NCI-H2081 (cell line): ENCODE data around the gene ECE1.
"Not testable (repeated sequence)": the region's sequence is repeated elsewhere in the genome, so short reads cannot be mapped to it uniquely, and the experiment has no call there.

Experiments used
- DNase-seq, 2 experiments: peaks; one replicate each; lab custom pipeline; 2025; lab: John Stamatoyannopoulos, UW

ECE1 gene

GRCh38 chr1:21219674-21220073 is 70.6 kb downstream of the ECE1 start:
- DNase-seq: no peak

DNA sequence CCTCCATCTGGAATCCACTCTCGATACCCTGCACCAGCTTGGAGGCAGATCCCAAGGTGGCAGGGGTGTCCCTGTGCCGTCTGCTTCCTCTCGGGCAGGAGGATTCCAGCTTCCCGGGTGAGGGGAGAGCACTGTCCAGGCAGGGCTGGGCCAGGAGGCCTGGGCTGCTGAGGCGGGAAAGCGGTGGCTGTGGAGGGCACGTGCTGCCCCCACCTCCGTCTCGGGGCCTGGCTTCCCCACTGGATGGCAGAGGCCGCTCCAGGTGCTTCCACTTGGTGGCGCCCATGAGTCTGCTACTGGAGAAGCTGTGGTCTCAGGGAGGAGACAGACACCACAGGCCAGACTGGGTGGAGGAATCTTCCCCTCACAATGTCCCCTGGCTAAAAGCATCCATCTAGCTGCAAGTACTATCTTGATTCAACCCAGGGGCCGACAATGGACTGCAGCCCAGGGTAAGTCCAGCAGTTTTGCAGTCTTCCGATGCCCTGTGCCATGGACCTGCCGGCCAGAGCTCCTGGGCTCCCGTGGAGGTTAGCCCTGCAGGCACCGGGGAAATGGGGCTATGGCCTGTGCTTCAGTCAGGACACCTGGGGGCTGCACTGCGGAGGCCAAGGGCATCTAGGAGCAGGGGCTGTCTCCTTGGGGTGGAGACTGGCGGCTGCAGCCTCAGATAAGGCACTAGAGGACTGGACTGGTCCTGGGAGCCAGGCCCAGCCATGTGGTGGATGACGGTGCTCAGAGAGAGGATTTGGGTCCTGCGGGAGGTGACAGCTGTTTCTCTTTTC is 72.3 kb downstream of the ECE1 start:
- peak in 1 of 2 experiments; percentile 16 for DNase-seq

DNA sequence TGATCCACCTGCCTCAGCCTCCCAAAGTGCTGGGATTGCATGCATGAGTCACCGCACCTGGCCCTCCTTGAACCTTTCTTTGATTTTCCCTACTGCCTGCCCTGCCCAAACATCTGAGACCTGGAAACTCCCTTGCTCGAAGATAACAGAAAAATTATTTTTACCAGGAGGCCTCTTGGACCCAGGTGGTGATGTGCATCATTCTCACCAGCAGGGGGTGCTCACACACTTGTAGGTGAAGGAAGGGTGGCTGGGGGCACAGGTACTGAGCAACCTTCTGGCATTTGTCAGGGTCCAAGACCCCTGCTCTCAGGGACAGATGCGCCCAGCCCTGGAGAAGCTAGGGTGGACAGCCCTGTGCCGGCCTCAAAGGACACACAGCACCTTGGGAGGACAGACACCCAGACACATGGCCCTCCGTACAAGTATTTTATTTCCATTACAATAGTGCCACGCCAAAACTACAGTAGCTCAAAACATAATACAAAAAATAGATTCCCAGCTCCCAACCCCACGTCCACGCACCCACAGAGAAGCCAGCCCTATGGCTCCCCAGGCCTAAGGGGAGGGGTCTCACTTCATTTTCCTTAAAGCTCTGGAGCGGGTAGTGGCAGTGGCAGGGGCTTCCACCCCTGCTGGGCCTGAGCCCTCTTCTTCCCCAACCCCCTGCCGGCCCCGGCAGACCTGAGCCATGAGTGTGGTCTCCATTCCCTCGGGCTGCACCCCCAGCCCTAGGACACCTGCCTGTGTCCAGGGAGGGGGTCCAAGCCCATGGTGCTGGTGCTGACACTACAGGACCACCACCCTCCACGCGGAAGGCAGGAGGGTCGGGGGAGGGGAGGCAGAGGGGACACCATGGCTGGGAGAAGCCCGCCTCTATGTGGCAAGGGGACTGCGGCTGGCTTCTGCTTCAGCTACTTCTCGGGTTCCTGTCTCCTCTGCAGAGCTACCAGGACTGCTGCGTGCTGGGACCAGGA is 73.1 kb downstream of the ECE1 start:
- DNase-seq: peak; percentile 15 to 62

DNA sequence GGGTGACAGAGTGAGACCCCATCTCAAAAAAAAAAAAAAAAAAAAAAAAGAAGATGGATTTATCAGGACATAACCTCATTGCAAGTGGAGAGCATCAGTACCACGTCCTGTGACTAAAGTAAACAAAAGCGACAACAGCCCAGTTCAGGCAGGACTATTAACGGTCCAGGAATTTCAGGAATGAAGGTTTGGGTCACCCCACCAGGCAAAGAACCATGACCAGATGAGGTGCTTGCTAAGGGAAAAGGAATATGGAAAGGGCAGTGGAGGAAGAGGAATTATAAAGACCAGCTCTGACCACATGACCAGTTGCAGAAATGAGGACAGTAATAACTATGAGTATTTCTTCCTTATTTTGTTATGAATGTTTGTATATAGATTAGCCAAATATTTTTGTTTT is 78.1 kb downstream of the ECE1 start:
- no peak for DNase-seq

- DNase-seq: not testable (repeated sequence)
Measured at GRCh38 chr1:21208137-21208700, 82.0 kb downstream of the ECE1 start.

- no peak for DNase-seq
Measured at GRCh38 chr1:21206117-21206516, 84.1 kb downstream of the ECE1 start.

- no peak for DNase-seq
Measured at GRCh38 chr1:21205416-21205815, 84.8 kb downstream of the ECE1 start.

- no peak for DNase-seq
Measured at GRCh38 chr1:21201650-21202049, 88.6 kb downstream of the ECE1 start.

GRCh38 chr1:21201238-21201637 is 89.0 kb downstream of the ECE1 start:
- DNase-seq: not testable (repeated sequence)

DNA sequence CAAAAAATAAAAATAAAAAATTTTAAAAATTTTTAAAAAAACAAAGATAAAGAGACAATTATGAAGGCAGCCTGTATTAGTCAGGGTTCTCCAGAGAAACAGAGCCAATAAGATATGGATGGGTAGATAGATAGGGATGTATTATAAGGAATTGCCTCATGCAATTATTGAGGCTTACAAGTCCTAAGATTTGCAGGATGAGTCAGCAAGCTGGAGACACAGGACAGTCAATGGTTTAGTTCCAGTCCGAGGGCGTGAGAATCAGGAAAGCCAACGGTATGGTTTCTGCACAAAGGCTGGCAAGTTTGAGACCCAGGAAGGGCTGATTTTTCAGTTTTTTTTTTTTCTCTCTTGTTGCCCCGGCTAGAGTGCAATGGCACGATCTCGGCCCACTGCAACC is 89.5 kb downstream of the ECE1 start:
- DNase-seq: no peak

- DNase-seq: no peak
Measured at GRCh38 chr1:21198929-21199328, 91.3 kb downstream of the ECE1 start.

DNA sequence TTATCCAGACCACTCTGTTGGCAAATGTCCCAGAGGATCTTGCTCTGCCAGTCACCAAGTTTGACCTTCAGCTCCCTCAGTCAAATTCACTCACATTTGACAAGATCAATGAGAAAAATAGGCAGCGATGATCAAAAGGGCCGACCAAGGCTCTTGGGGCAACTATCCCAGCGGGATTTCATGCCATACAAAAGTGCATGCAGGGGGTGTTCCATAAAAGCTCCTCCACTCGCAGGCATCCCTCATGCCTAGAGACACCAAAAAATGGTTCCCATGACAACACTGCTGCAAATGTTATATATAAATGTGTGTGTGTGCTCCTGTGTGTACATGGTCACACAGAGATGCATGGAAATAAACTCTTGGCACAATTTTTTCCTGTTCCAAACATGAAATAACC is 97.4 kb downstream of the ECE1 start:
- no peak for DNase-seq

DNA sequence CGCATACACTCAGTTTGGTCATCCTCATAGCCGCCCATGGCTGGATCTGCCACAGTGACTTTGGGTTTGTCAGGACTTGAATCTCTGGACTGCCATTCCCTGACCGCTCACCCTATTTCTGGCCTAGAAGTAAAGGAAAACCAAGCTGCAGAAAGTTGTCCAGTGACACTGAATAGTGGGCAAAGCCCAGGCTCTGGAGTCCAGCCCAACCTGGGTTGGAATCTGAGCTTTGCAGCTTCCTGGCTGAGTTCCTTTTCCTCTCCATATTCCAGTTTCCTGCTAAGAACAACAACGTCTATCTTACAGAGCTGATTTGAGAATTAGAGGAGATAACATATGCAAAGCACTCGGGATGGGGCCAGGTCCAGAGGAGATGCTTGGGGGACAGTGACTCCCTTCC is 98.0 kb downstream of the ECE1 start:
- DNase-seq: no peak

- not testable (repeated sequence) for DNase-seq
Measured at GRCh38 chr1:21190771-21191170, 99.5 kb downstream of the ECE1 start.

GRCh38 chr1:21189906-21190500 is 100.3 kb downstream of the ECE1 start:
- no peak for DNase-seq

- no peak for DNase-seq
Measured at GRCh38 chr1:21189421-21189820, 100.8 kb downstream of the ECE1 start.

DNA sequence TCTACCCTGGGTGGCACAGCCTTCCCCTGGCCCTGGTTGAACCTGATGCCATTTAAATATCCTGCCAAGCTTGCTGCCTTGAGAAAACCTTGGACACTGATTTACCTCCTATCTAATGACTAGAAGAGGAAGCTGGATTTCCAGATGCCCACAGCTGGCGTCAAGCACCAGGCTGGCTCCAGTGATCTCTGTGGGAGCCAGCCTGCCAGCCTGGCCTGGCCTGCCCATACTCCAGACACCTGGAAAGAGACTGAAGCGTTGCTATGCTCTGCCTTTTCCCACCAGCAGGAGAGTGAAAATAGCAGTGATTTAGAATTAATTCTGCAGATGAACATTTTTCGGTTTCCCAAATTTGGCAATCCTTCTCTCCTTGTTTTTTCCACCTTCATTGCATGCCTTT is 102.0 kb downstream of the ECE1 start:
- no peak for DNase-seq

DNA sequence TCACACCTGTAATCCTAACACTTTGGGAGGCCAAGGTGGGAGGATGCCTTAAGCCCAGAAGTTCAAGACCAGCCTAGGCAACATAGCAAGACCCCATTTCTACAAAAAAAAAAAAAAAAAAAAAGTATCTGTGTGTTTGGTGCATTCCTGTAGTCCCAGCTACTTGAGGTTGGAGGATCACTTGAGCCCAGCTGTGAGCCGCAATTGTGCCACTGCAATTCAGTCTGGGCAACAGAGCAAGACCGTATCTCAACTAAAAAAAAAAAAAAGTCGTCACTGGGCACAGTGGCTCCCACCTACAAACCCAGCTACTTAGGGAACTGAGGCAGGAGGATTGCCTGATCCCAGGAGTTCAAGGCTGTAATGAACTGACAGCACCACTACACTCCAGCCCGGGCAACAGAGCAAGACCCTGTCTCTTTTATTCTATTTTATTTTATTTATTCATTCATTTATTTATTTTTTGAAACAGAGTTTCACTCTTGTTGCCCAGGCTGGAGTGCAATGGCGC is 105.0 kb downstream of the ECE1 start:
- no peak for DNase-seq

- DNase-seq: no peak
Measured at GRCh38 chr1:21184276-21184675, 106.0 kb downstream of the ECE1 start.

DNA sequence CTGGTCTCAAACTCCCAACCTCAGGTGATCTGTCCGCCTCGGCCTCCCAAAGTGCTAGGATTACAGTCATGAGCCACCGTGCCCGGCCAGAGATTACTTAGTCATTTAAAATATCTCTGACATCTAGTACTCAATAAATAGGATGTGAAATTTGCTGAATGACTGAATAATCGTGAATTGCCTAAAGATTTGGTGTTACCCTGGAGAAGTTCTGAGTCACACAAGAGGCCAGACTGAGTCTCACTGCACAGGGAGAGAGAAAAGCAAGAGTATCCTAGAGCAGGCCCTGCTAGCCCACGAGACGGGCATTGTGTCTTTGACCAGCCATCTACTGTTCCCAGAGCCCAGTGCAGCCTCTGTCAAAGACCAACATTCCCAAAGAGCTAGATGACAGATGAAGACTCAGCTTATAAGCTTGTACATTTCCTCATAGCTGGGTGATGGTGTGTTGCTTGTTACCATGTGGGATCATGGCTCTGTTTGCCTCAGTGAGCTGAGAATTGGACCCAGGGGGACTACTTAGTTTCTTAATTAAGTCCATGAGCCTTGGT is 108.0 kb downstream of the ECE1 start:
- DNase-seq: no peak

DNA sequence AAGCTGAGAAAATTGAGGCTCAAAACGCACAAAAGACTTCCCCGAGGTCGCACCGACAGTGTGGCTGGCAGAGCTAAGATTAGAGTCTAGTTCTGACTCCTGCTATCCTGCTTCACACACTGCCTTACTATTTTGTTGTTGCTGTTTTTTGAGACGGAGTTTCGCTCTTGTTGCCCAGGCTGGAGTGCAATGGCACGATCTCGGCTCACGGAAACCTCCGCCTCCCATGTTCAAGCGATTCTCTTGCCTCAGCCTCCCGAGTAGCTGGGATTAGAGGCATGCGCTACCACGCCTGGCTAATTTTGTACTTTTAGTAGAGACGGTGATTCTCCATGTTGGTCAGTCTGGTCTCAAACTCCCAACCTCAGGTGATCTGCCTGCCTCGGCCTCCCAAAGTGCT is 112.0 kb downstream of the ECE1 start:
- not testable (repeated sequence) for DNase-seq
